Activated CD8-positive, alpha-beta memory T cell treated with anti-CD3 and anti-CD28 coated beads for 1 hour (primary cell): Measurements from ENCODE around the gene WNK1.
"Not testable (repeated sequence)": the region's sequence is repeated elsewhere in the genome, so short reads cannot be mapped to it uniquely, and the experiment has no call there.

ENCODE experiments used
- DNase-seq, 2 donors: peaks; one replicate each; pipeline ENCODE4 v3.0.0-alpha.2; 2020; ENCODE audit warnings: low read depth in 1 of 2; ENCODE audit errors: extremely low read depth in 1 of 2

Gene WNK1

DNA sequence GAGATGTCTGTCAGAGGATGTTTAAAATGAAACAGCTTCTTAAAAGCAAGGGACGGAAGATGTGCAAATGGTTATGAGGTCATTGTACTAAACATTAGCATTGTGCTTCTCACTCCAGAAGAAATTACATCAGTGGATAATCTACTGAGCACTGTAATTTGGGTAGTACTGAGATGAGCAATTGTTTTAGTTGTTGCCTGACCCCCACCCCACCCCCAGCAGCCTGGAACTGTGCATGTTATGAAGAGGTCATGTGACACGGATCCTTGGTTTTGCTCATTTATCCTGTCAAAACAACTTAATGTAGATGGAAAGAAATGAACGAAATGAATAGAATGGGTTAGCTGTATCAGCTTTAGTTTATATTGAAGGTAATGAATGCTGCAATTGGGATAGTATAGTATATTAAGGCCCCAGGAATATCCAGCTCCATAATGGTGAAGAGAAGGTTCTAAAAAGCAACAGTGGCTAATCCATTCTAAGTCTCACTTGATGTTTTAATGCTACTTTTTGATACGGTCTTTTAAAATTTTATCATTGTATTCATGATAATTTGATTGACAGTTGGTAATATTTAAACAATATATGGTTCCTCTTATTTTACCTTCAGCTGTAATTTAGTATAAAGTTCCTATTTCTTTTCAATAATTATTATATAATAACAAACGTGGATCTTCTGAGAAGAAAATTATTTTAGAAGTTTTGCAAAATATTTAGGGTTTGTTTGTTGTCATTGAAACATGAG lies 58.5 kb downstream of the WNK1 start:
- no peak for DNase-seq

DNA sequence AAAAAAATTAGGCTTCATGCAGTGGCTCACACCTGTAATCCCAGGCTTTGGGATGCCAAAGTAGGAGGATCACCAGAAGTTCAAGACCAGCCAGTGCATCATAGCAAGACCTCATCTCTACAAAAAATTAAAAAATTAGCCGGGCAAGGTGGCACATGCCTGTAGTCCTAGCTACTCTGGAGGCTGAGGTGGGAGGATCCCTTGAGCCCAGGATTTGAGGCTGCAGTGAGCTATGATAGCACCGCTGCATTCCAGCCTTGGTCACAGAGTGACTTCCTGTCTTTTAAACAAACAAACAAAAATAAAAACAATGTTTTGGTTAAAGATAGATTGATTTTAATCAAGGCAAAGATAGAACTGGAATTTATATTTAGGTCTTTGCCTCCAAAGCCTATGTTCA lies 60.6 kb downstream of the WNK1 start:
- DNase-seq: no peak

DNA sequence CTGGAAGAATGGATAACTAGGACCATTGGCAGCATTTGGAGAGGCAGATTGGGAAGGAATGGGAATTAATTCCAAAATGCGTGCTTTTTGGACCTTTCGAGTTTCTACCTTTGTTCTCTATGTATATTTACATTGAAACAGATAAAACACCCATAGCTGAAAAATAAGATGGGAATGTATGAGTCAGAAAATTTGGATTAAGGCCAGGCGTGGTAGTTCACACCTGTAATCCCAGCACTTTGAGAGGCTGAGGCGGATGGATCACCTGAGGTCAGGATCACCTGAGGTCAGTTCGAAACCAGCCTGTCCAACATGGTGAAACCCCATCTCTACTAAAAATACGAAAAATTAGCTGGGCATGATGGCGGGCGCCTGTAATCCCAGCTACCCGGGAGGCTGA lies 65.1 kb downstream of the WNK1 start:
- not testable (repeated sequence) for DNase-seq

DNA sequence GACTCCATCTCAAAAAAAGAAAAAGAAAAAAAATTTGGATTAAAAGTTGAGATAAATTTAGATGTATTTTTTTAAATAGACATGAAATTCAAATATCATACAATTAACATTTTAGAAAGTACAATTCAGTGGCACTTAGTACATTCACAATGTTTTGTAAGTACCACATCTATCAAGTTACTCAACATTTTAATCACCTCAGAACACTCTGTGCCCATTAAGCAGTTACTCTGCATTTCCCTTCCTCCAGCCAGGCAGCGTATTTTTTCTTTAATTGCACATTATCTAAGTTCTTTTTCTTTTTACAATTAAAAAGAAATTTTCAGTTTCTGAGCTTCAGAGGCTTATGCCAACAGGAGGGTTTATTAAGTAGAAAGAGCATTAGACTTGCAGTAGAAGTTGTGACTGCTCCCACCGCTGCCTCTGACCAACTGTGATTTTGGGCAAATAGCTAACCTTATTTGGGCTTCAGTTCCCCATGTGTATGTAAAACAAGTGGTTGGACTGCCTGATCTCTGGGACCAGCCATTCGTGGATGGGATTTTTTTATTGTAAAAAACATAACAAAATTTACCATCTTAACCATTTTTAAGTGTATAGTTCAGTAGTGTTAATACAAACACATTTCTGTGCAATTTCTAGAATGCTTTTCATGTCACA lies 65.7 kb downstream of the WNK1 start:
- no peak for DNase-seq

DNA sequence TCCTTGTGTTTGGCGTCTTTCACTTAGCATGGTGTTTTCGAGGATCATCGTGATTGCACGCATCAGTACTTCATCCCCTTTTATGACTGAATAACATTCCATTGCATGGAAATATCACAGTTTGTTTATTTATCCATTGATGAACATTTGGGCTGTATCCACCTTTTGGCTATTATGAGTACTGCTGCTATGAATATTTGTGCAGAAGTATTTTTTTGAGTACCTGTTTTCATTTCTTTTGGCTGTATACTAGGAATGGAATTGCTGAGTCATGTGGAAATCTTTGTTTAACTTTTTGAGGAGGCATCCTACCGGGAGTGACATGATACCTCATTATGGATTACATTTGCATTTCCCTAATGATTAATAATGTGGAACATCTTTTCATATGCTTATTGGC lies 66.4 kb downstream of the WNK1 start:
- no peak for DNase-seq

DNA sequence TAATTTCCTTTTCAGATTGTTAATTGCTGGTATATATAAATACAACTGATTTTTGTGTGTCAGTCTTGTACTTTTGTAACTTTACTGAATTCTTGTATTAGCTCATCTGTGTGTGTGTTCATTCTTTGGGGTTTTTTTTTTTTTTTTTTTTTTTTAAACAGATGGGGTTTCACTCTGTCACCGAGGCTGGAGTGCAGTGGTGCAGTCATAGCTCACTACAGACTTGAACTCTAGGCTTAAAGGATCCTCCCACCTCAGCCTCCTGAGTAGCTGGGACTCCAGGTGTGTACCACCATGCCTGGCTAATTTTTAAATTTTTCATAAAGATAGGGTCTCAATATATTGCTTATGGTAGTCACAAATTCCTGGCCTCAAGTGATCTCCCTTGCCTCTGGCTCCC lies 68.0 kb downstream of the WNK1 start:
- no peak for DNase-seq

DNA sequence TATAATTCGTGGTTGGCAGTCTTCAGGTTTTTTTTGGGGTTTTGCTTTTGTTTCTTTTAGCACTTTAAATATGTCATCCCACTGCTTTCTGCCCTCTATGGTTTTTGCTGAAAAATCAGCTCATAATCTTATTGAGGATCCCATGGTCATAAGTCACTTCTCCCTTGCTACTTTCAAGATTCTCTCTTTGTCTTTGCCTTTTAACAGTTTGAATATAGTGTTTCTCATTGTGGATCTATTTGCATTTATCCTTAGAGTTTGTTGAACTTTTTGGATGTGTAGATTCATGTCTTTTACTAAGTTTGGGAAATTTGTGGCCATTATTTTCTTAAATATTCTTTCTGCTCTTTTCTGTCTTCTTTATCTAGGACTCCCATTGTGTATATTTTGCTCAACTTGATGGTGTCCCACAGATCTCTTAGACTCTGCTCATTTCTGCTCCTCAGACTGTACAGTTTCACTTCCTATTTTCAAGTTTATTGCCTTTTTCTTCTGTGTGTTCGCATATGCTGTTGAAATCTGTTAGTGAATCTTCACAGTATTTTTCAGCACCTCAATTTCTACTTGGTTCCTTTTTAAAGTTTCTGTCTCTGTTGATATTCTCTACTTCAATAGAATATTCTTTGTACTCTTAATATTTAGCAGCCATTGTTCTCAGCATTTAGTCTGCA lies 70.8 kb downstream of the WNK1 start:
- no peak for DNase-seq

DNA sequence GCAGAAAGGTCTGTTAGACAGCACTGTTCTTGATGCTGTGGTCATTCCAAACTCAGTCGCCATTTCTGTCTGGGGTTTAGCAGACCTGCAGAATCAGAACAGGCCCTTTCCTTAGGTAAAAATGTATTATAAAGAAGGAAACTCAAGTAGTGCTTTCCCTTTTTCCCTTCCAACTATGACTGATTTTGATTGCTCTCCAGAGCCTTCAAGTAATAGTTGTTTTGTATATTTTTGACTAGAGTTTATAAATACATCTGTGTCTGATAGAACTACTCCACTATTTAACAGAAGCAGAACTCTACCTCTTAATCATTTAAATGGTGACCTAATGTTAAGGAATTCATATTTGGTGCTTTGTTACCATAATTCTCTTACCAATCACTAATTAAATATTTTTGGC lies 74.0 kb downstream of the WNK1 start:
- no peak for DNase-seq

DNA sequence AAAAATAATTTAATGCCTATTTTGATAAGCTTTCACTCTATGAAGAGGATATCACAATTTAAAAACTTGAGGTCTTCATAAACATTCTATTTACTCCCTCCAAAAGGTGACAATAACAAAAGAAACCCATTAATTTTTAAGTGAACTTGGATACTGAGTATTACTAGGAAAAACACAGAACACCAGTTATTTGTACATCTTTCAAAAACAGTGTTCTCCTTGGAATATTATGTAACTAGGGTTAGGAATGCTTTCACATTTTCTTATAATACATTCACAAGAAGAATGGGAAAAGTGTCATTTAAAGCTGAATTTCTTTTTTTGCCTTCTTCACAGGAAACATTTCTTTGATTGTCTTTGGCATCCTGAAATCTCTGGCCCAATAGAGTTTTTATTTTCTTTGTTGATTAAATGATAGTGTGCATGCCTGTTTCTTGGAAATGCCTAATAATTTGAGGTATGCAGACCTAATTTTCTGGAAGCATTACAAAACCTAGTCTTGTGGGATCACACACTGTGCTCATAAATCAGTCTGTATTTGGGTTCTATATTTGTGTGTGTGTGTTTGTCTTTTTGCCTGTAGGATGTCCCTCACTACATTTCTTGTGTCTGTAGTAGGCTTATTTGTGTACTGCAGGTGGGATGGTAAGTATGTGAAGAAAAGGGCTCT lies 76.5 kb downstream of the WNK1 start:
- no peak for DNase-seq

DNA sequence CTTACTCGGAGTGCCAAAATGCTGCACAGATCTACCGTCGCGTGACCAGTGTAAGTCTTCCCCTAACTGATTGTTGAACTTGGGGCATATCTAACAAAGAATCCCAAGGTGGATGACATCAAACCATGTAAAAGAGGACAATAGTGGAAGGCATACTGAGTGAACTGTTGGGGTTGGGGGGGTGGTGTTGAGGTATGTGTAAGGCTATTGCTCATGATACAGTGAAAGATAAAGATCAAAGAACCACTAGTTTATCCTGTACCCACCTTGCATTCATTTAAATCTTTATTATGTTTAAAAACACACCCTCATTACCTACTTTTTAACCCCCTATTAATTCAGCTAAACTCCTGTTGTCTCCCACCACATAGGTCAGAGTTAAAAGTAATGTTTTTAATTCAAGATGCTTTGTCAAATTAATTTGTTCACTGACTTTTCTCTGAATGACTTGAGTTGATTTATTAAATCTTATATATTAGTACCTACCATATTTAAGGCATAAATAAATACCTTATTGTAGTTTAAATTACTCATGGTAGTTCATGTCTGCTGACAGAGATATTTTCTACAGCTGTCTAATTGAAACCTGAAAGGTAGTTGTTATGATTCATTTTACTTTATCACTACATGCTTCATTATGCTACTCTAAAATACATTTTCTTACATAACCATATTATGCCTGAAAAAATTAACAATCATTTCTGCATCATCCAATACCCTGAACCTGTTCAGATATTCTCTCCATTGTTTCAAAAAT lies 77.9 kb downstream of the WNK1 start:
- DNase-seq: no peak

DNA sequence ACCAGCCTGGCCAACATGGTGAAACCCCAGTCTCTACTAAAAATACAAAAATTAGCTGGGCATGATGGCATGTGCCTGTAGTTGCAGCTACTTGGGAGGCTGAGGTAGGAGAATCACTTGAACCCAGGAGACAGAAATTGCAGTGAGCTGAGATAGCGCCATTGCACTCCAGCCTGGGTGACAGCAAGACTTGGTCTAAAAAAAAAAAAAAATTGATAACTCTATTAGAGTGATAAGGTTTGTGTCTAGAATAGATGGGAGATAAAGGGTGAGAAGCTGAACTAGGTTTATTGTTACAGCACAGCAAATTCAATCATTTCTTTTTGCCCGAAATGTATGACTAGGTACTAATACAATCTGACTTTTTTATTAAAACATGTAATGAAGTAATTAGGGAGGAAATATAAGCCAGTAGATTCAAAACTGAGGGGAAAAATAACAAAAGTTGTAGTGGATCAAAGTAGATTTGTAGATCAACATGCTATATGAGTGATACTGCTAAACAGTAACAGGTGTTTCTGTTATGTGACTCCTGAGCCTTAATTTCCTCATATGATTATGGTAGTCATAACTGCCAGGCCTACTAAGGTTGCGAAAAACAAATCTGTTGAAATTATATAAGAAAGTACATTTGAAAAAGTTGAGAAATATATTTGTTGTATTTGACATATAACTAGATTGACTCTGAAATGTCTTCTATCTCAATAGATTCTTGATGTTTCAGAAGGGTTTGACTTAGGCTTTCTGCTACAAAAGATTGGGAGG lies 83.6 kb downstream of the WNK1 start:
- no peak for DNase-seq

DNA sequence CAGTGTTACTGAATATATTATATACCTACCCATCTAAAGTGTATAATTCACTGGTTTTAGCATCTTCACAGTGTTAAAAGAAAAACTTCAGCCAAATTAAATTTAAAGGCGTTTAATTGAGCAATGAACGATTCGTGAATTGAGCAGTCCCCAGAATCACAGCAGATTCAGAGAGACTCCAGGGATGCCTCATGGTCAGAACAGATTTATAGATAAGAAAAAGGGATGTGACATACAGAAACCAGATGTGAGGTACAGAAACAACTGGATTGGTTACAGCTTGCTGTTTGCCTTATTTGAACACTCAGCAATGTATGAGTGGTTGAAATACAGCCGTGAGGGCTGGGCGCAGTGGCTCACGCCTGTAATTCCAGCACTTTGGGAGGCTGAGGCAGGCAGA lies 84.6 kb downstream of the WNK1 start:
- DNase-seq: no peak

DNA sequence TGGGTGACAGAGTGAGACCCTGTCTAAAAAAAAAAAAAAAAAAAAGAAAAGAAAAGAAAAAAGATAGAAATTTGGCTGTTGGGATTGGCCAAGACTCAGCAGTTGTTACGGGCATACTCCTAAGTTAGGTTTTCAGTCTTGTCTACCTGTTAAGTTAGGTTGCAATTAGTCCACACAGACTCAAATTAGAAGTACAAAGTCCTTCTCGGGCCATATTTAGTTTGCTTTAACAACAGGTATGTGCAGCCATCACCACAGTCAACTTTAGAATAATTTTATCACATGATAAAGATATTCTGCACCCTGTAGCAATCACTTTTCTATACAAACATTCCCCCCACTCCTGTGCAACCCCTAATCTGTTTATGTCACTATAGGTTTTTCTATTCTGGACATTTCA lies 85.2 kb downstream of the WNK1 start:
- DNase-seq: no peak

DNA sequence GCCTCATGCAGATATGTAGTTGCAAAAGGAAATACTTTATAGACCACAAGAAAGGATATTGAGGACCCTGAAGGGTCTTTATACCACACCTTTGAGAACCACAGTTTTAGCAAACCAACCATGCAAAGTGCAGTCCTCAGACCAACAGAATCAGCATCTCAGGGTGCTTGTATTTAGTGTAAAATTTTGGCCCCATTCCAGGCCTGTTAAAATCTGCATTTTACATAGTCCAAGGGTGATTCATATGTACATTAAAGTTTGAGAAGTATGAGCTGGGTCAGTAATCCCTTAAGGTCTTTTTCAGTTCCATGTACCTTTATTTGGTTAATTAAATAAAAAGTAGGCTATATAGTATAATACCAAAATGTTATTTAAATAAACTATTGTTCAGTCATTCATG lies 91.2 kb downstream of the WNK1 start:
- DNase-seq: no peak

DNA sequence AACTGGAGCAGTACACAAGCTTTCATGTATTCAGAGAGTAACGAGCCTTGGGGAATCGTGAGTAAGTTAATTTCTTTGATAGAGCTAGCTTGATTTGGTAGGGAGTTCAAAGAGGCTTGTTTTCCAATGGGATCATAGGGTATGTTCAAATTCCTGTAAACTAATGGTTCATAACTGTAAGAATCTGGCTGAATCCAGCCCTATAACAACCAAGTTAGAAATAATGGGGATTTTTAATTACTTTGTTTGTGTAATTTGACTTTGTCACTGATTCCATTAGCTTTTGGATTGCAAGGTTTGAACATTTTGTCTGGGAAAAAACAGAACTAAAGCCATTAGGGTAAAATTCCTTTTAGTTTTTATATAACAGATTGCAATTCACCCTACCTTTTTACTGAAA lies 94.0 kb downstream of the WNK1 start:
- no peak for DNase-seq

DNA sequence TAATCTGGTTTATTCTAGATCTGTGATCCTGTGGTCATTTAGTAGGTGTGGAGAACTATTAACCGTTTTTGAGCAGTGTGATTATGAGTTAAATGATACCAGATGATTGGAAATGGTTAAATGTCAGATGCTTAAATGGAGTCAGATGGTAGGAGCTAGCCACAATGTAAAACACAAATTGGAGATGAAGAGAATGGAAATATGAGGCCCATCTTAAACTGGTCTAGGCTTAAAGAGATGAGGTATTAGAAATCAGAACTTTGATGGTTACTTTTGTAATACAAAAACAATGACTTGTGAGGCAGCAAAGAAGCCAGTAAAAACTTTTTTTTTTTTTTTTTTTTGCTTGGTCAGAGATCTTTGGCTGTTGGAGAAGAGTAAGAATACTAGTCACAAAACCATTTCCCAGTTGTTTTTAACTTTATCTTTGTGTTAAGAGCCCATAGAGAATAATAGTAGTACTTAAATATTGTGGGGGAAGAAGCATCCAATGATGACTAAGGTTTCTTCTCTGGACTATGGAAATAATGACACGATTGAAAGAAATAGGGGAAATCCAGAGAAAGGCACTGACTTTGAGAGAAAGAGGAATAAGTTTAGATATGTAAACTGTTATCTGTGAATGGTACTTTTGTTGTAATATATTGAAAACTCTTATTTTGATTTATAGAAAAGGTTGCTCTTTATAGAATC lies 95.9 kb downstream of the WNK1 start:
- DNase-seq: no peak

DNA sequence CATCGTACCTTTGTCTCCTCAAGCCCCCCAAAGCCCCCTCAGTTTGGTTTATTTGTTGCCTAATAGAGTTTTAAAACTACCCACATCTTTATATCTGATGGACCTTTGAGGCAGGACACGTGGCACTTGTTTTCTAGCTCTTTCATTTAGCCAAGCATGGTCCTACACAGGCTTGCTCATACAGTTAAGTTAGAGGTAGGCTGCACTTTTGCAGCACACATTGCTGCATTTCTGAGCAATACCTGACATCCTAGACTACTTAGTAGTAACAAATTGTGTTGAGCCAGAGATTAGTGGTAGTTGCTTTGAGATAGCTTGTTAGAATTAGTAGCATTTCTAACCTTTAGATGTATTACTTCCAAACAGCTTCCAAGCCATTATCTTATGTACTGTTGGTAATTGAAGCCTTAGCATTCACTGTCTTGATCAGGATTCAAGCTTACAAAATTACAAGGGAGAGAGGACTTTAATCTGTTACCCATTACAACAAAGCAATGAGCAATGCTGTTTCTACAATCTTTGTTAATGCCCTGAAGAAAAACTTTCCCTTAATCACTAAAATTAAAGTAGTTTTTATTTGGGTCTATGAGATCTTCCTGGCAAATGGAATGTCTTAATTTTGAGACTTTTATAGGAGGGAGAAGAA lies 96.6 kb downstream of the WNK1 start:
- no peak for DNase-seq

DNA sequence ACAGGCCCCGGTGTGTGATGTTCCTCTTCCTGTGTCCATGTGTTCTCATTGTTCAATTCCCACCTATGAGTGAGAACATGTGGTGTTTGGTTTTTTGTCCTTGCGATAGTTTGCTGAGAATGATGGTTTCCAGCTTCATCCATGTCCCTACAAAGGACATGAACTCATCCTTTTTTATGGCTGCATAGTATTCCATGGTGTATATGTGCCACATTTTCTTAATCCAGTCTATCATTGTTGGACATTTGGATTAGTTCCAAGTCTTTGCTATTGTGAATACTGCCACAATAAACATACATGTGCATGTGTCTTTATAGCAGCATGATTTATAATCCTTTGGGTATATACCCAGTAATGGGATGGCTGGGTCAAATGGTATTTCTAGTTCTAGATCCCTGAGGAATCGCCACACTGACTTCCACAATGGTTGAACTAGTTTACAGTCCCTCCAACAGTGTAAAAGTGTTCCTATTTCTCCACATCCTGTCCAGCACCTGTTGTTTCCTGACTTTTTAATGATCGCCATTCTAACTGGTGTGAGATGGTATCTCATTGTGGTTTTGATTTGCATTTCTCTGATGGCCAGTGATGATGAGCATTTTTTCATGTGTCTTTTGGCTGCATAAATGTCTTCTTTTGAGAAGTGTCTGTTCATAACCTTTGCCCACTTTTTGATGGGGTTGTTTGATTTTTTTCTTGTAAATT lies 97.5 kb downstream of the WNK1 start:
- DNase-seq: not testable (repeated sequence)

DNA sequence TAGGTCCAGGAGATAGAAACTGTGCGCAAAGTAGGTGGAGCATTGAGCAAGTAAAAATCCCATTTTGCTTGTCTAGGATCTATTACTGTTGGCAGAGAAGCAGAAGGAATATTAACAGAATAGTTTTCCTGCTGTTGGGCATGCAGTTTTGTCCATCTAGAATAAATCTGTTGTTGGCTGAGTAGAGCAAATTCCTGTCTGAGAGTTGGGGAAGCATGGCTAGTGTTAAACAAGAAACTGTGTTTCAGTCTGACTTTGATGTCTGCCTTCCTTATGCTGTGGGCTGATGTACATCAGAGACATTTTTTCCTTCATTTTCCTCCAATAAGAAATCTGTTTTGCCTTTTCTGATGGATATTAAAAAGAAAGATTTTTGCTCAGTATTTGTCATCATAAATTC lies 99.0 kb downstream of the WNK1 start:
- DNase-seq: no peak
